Measurements from ENCODE around the gene HMG20B. TPM values are rescaled to one million over a fixed set of nuclear protein-coding genes. Genes with fewer than 3 reads are reported as not detected.

HMG20B gene
- total RNA-seq, 3 donors from 2014 or later, result 79.9 to 81.9 (median 81.4) TPM

DNA sequence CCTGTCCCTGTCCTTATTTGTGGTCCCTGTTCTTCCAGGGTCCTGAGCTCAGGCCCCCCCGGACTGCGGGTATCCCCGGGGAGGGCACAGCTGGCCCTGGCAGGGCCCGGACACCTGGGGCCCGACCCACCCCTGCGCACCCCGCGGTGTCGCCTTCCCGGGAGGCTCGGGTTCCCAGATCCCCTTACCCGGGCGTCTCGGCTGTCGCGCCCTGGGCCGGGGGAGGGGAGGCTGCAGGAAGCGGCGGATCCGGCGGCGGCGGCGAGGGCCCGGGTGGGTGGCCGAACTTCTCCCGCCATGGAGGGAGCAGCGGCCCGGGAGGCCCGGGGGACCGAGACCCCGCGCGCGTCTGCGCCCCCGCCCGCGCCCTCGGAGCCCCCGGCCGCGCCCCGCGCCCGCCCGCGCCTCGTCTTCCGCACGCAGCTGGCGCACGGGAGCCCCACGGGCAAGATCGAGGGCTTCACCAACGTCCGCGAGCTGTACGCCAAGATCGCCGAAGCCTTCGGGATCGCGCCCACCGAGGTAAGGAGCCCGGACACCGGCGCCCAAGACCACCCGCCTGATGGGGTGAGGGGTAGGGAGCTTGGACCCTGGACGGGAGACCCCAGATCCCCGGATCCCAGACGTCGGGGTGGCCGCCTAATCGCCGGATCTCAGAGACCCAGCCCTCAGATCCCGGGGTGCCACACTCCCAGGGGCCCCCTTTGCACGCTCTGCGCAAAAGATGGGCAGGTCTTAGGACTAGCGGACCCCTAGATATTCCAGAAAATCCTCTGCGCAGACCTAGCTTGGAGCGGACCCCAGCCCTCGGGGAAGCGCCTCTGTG, 12.8 kb downstream of the HMG20B start, which contains the start of gene GIPC3:
Gene GIPC3 (plus strand): TSS at position 178 of the 826 bp plus-strand sequence. CDS start 120 bp downstream, at position 298.
- ATAC-seq (no peak), DNase-seq (no peak)
- no peak within 1 kb of the TSS for H3K4me3 ChIP-seq
- no peaks in the 10 kb centered on the region for H3K9me3 ChIP-seq
- no peaks in the 10 kb centered on the region for H3K36me3 ChIP-seq (ENCODE audit: low read depth)
- TF ChIP-seq, protein P1, sequence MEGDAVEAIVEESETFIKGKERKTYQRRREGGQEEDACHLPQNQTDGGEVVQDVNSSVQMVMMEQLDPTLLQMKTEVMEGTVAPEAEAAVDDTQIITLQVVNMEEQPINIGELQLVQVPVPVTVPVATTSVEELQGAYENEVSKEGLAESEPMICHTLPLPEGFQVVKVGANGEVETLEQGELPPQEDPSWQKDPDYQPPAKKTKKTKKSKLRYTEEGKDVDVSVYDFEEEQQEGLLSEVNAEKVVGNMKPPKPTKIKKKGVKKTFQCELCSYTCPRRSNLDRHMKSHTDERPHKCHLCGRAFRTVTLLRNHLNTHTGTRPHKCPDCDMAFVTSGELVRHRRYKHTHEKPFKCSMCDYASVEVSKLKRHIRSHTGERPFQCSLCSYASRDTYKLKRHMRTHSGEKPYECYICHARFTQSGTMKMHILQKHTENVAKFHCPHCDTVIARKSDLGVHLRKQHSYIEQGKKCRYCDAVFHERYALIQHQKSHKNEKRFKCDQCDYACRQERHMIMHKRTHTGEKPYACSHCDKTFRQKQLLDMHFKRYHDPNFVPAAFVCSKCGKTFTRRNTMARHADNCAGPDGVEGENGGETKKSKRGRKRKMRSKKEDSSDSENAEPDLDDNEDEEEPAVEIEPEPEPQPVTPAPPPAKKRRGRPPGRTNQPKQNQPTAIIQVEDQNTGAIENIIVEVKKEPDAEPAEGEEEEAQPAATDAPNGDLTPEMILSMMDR (IDR thresholded peaks at IDR 0.05), result no peak
- H3K4me1 ChIP-seq (ENCODE audit: low read depth), result no peaks in the 10 kb centered on the region
- intact Hi-C loops (cut with DNase I, micrococcal nuclease), result no loop called here

DNA sequence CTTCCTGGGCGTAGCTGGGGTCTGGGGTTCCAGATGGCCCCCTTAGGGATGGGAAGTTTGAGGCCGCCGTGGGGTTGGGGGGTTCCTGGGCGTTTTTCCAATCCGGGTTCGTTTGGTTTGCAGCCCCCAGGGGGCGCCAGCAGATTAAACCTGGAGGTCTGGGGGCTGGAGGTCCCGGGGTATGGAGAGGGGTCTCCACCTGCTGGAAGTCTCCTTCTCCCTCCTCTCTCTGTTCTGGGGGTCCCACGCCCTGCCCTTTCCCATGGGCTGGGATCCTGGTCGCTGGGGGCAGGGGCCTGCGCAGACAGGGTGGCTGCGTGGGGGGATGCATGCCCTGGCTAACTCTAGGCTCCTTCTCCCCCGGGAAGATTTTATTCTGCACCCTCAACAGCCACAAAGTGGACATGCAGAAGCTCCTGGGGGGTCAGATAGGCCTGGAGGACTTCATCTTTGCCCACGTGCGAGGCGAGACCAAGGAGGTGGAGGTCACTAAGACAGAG, 13.4 kb downstream of the HMG20B start:
- ATAC-seq (no peak), DNase-seq (no peak)
- H3K9me3 ChIP-seq, result no peaks in the 10 kb centered on the region
- intact Hi-C loops (cut with DNase I, micrococcal nuclease), result no loop called here
- H3K4me1 ChIP-seq (ENCODE audit: low read depth), result no peaks in the 10 kb centered on the region
- H3K36me3 ChIP-seq (ENCODE audit: low read depth), result no peaks in the 10 kb centered on the region
- H3K4me3 ChIP-seq, result no peak overlapping the region
- TF ChIP-seq, protein P1 (IDR thresholded peaks at IDR 0.05), result no peak

DNA sequence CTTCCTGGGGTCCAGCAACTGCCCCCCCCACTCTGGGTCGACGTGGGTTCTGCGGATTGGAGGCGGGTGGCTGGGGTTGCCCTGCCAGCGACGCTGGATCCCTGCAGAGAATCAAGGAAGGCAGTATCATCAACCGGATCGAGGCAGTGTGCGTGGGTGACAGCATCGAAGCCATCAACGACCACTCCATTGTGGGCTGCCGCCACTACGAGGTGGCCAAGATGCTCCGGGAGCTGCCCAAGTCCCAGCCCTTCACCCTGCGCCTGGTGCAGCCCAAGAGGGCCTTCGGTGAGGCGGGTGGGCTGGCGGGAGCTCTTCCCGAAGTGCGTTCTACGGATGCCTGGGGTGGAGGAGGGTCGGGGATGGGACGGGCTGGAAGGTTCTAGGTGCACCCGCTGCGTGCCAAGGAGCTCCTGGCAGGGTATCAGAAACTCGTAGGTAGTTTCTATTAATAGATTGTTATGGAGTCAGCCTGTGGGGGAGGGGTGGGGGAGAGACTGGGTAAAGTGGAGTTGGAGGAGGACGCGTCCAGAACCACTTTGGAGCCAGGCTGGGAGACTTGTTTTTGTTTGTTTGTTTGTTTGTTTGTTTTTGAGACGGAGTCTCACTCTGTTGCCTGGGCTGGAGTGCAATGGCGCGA, 14.1 kb downstream of the HMG20B start:
- ATAC-seq (no peak), DNase-seq (no peak)
- intact Hi-C loops (cut with DNase I, micrococcal nuclease), result no loop called here
- H3K4me3 ChIP-seq, result no peak overlapping the region
- no peaks in the 10 kb centered on the region for H3K36me3 ChIP-seq (ENCODE audit: low read depth)
- H3K4me1 ChIP-seq (ENCODE audit: low read depth), result no peaks in the 10 kb centered on the region
- TF ChIP-seq, protein P1 (IDR thresholded peaks at IDR 0.05), result no peak
- H3K9me3 ChIP-seq, result no peaks in the 10 kb centered on the region

DNA sequence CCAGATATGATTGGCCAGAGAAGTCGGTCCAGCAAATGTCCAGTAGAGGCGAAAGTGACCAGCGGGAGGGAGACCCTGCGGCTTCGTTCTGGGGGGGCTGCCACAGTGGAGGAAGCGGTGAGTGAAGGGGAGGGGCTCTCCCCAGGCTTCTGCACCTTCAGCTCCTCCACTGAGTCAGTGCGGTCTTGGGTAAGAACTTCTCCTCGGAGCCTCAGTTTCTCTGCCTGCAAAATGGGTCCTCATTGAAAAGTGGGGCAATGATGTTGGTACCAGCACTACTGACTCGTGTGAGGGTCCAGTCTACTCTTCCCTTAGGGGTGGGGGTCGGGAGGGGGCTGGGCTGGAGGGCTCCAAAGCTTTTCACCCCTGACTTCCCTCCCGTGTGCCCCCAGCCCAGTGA, 16.7 kb downstream of the HMG20B start:
- ATAC-seq (no peak), DNase-seq (no peak)
- Histone ChIP-seq H3K36me3 (ENCODE audit: low read depth) (no peaks in the 10 kb centered on the region), H3K4me3 (no peak overlapping the region), H3K4me1 (ENCODE audit: low read depth) (no peaks in the 10 kb centered on the region), H3K9me3 (no peaks in the 10 kb centered on the region)
- TF ChIP-seq, protein P1 (IDR thresholded peaks at IDR 0.05), result no peak
- intact Hi-C loops (cut with DNase I, micrococcal nuclease), result no loop called here

DNA sequence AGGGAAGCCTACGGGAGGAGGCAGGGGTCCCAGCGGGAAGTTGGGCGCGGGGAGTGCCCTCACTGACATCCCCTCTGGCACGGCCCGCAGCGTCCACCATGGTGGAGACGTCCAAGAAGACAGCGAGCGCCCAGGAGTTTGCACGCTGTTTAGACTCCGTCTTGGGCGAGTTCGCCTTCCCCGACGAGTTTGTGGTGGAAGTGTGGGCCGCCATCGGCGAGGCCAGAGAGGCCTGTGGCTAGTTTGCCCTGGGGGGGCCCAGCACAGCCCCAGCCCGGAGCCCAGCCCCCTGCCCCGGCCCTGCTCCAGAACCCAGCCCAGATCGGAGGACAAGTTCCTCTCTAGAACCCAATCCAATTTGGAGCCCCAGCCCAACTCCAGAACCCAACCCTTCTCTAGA, 17.2 kb downstream of the HMG20B start:
- H3K9me3 ChIP-seq, result no peaks in the 10 kb centered on the region
- H3K36me3 ChIP-seq (ENCODE audit: low read depth), result no peaks in the 10 kb centered on the region
- intact Hi-C loops (cut with DNase I, micrococcal nuclease), result no loop called here
- no peak overlapping the region for H3K4me3 ChIP-seq
- TF ChIP-seq, protein P1 (IDR thresholded peaks at IDR 0.05), result no peak
- ATAC-seq, result no peak
- DNase-seq, result no peak
- H3K4me1 ChIP-seq (ENCODE audit: low read depth), result no peaks in the 10 kb centered on the region
